Fibroblast of lung (primary cell): ENCODE data around the gene ZNF804B.

Source experiments
- EZH2 ChIP-seq: IDR thresholded peaks from 2 replicates; pipeline ENCODE4 v1.5.1; 2012; ENCODE audit warnings: low read length, control low read depth, mild to moderate bottlenecking; ENCODE audit errors: missing control alignments
- TF ChIP-seq, protein P1 (sequence below), 2 donors: IDR thresholded peaks in 1 of 2; conservative IDR thresholded peaks in 1 of 2; 1 replicate in 1 of 2; 2 replicates in 1 of 2; pipeline ENCODE4 v1.5.1; 2011 to 2012; ENCODE audit warnings: low read length in 2 of 2, control low read depth in 1 of 2, inconsistent platforms in 1 of 2, low read depth in 1 of 2, mild to moderate bottlenecking in 1 of 2

- TF ChIP-seq, protein P1, sequence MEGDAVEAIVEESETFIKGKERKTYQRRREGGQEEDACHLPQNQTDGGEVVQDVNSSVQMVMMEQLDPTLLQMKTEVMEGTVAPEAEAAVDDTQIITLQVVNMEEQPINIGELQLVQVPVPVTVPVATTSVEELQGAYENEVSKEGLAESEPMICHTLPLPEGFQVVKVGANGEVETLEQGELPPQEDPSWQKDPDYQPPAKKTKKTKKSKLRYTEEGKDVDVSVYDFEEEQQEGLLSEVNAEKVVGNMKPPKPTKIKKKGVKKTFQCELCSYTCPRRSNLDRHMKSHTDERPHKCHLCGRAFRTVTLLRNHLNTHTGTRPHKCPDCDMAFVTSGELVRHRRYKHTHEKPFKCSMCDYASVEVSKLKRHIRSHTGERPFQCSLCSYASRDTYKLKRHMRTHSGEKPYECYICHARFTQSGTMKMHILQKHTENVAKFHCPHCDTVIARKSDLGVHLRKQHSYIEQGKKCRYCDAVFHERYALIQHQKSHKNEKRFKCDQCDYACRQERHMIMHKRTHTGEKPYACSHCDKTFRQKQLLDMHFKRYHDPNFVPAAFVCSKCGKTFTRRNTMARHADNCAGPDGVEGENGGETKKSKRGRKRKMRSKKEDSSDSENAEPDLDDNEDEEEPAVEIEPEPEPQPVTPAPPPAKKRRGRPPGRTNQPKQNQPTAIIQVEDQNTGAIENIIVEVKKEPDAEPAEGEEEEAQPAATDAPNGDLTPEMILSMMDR (conservative IDR thresholded peaks at IDR 0.05 in 1 of 2, IDR thresholded peaks at IDR 0.05 in 1 of 2; ENCODE audit: low read depth in 1 of 2, low read length in 2 of 2), result no peak
- no peak for TF ChIP-seq EZH2
These were observed 207.9 kb downstream of the ZNF804B start for GRCh38 chr7:88967432-88967831.
